AG04449 (cell line): ENCODE data around the gene COL8A1.

Source experiments
- CTCF ChIA-PET: fragments of 350-600 bp; formaldehyde crosslinking; extraction: SDS; loops from one replicate; lab custom pipeline; 2021; ENCODE audit warnings: antibody characterized with exemption; lab: Yijun Ruan, JAX
- POLR2A ChIA-PET: fragments of 400-600, 350-600 bp; formaldehyde crosslinking; extraction: SDS; loops from one replicate; lab custom pipeline; 2020; ENCODE audit warnings: antibody characterized with exemption, inconsistent platforms; lab: Yijun Ruan, JAX
- DNase-seq: peaks from one replicate; pipeline ENCODE4 v3.0.0-alpha.2; 2010; ENCODE audit warnings: low read depth, low spot score
- H3K4me3 ChIP-seq: 2 replicates; pipeline ENCODE4 v1.5.1; 2011; ENCODE audit warnings: low read depth, mild to moderate bottlenecking, control low read depth, low read length
- CTCF ChIP-seq: IDR thresholded peaks from one replicate; pipeline ENCODE4 v1.5.1; 2011; ENCODE audit warnings: mild to moderate bottlenecking, moderate library complexity, low read length, control low read depth, inconsistent platforms; ENCODE audit not compliant: insufficient read depth; ENCODE audit errors: missing control alignments

The COL8A1 gene

DNA sequence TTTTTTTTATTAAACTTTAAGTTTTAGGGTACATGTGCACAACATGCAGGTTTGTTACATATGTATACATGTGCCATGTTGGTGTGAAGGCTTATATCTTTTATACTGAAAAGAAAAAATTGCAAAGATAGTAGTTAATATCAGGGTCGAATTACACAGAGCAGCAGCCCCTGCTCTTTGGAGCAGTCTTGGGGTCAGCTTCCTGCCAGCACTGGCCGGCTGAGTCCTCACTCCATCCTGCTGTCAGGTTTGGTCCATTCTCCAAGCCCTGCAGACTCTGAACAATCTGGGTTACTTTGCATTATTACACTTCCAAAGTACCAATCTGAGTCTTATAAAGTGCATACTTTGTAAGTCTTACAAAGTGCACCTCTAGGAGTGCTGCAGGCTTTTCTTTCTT lies 66.0 kb downstream of the COL8A1 start:
- no peak for TF ChIP-seq CTCF
- POLR2A ChIA-PET: interaction anchor here (0.7 kb wide), 1 partner anchor 480 kb away, joined by 3 read pairs; no protein-coding TSS in a partner anchor
- no peak overlapping the region for H3K4me3 ChIP-seq
- DNase-seq: no peak
- CTCF ChIA-PET: interaction anchor here (0.6 kb wide), 1 partner anchor 10 kb away, joined by 3 read pairs; no protein-coding TSS in a partner anchor

- H3K4me3 ChIP-seq: no peak overlapping the region
- ChIA-PET CTCF (no interaction called here), POLR2A (no interaction called here)
- DNase-seq: no peak
- TF ChIP-seq CTCF: no peak
These were observed 68.0 kb downstream of the COL8A1 start for GRCh38 chr3:99706410-99706809.

- TF ChIP-seq CTCF: no peak
- ChIA-PET POLR2A (no interaction called here), CTCF (no interaction called here)
- no peak overlapping the region for H3K4me3 ChIP-seq
- DNase-seq: no peak
These were observed 69.9 kb downstream of the COL8A1 start for GRCh38 chr3:99708207-99708745.

GRCh38 chr3:99709686-99710085 lies 71.3 kb downstream of the COL8A1 start:
- DNase-seq: no peak
- POLR2A ChIA-PET: no interaction called here
- no peak overlapping the region for H3K4me3 ChIP-seq
- TF ChIP-seq CTCF: no peak
- CTCF ChIA-PET: no interaction called here

DNA sequence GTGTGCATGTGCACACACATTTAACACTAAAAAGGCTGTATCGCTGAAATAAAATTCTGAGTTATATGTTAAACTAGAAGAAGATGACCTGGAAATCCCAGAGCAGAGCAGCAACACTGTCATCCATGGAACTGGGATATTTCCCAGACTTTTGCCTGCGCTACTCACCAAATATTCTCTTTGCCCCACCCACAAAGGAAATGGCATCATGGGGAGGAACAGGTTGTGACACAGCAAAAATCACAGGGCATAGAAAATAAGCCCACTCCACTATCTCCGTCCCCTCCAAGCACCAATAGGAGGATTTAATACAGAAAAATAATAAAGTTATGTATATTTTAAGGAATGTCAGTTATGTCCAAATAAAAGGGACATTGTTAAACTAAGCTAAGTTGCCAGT lies 71.7 kb downstream of the COL8A1 start:
- POLR2A ChIA-PET: no interaction called here
- no peak for DNase-seq
- CTCF ChIA-PET: no interaction called here
- no peak for TF ChIP-seq CTCF
- no peak overlapping the region for H3K4me3 ChIP-seq

- no peak overlapping the region for H3K4me3 ChIP-seq
- no peak for TF ChIP-seq CTCF
- ChIA-PET CTCF (no interaction called here), POLR2A (no interaction called here)
- DNase-seq: no peak
These were observed 73.0 kb downstream of the COL8A1 start for GRCh38 chr3:99711351-99711750.
